ENCODE measurements around the gene YIF1A. TPM values are rescaled to one million over a fixed set of nuclear protein-coding genes. Genes with fewer than 3 reads are reported as not detected.
A peak's percentile ranks its signal among the peaks of the same experiment; 100 is the strongest.
"Not testable (repeated sequence)": the region's sequence is repeated elsewhere in the genome, so short reads cannot be mapped to it uniquely, and the experiment has no call there.

Gene YIF1A
- polyA plus RNA-seq, 2 of the 4 experiments (the other 2 are of a cell fraction) = 79.7 to 99.7 TPM

DNA sequence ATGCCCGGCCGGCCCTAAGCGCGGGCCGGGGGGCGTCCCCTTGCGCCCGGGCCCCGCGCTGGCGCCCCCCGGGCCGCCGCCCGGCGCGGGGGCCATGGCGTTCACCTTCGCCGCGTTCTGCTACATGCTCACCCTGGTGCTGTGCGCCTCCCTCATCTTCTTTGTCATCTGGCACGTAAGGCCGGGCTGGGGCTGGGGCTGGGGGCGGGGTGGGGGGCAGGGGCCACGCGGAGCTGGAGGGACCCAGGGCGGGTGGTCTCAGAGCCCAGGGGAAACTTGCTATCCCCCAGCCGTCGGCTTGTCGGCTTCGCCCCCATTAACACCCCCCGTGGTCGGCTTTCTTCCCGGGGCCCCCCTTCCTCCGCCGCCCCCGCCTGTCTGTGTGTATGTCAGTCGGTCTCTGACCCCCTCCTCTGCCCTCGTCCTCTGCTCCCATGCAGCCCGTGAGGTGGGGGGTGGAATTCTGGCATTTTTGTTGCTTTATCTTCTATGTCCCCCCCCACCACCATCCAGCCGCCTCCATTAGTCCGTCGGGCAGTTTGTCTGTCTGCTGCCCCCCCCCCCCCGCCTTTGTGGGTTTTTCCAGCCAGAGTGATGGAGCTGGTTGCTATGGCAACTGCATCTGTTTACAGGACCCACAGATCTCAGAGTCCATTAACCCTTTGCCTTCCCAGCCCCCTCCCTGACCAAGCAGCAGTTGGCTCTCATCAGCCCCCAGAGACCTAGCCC lies 10.4 kb downstream of the YIF1A start (continued):
- TF ChIP-seq, protein P1, sequence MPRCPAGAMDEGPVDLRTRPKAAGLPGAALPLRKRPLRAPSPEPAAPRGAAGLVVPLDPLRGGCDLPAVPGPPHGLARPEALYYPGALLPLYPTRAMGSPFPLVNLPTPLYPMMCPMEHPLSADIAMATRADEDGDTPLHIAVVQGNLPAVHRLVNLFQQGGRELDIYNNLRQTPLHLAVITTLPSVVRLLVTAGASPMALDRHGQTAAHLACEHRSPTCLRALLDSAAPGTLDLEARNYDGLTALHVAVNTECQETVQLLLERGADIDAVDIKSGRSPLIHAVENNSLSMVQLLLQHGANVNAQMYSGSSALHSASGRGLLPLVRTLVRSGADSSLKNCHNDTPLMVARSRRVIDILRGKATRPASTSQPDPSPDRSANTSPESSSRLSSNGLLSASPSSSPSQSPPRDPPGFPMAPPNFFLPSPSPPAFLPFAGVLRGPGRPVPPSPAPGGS (IDR thresholded peaks at IDR 0.05) = no peak
- TF ChIP-seq JUN (IDR thresholded peaks at IDR 0.05) (no peak; a peak in 1 of 5 replicates), HOXB13 (CRISPR knock-in tag; IDR thresholded peaks at IDR 0.05; ENCODE audit: low read depth) (no peak), EHF (CRISPR knock-in tag; IDR thresholded peaks at IDR 0.05) (no peak), CHD2 (IDR thresholded peaks at IDR 0.05; ENCODE audit: low read length, partially characterized antibody) (no peak)

DNA sequence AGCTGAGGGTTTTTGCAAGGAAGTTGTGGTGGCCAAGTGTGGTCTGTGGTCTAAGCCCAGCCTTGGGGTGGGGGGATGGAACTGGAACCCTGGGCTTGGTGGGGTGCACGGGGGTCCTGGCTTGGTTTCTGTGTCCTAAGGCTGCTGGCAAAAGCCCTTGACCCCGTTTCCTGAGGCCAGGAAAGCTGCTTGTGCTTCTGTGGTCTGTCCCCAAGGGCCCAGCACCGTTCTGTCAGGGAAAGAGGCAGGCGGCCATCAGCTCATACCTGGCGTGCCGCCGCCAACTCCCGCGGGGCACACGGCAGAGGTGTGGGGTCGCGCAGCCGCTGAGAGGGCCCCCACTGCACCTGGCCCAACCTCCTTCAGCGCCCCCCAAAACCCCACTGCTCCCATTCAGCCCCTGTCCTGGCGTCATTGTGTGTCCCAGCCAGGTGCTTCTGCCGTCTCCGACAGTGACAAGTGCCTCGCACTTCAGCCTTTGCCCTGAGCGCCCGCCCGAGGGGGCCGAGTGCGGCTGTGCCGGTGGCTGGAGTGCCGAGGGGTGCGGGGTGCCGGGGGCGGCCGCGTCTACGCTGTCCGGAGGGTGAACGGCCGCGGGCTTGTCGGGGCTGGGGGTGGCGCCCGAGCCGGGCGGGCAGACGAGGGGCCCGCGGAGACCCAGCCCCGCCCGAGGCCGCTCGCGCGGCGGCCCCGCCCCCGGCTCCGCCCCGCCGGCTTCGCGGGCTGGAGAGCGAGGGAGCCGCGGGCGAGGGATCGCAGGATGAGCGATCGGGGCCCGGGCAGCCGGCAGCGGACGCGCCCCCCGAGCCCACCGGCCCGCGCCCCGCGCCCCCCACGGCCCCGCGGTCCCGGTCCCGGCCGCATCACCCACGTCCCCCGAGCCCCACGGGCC lies 11.2 kb downstream of the YIF1A start, which contains the start of gene CNIH2:
Gene CNIH2, plus strand, starts transcription at position 705 of the 892 bp plus-strand sequence. CDS start 282 bp downstream, outside the sequence.
- WGBS (ENCODE audit: missing lambda C conversion rate) = 79% methylated on average over 15 of the region's 84 CpGs
- H3K27ac ChIP-seq = peak within 1 kb of the TSS; percentile 36 to 89; a peak in 5 of 6 replicates
- peak in 1 of 2 experiments; percentile 56 for DNase-seq (ENCODE audit: low read depth in 1 of 2, low spot score in 1 of 2)
- no peak for TF ChIP-seq CHD2 (IDR thresholded peaks at IDR 0.05; ENCODE audit: low read length, partially characterized antibody)
- peak in 1 of 2 experiments; percentile 66; a peak in 2 of 5 replicates for TF ChIP-seq JUN (IDR thresholded peaks at IDR 0.05)
- ATAC-seq = peak in 1 of 2 experiments; percentile 5; a peak in 1 of 6 replicates
- no peak for FAIRE-seq
- peaks cover 28% of the 10 kb centered on the region for H3K4me1 ChIP-seq
- peak within 1 kb of the TSS; percentile 42 for H3K4me3 ChIP-seq
- ChIA-PET CTCF (interaction anchor here (1.3 kb wide), 1 partner anchor 9 kb away, joined by 3 read pairs; no protein-coding TSS in a partner anchor), POLR2A (interaction anchor here (1.5 kb wide), 1 partner anchor 10 kb away, joined by 3 read pairs; no protein-coding TSS in a partner anchor)
- no peaks in the 10 kb centered on the region for H3K9me3 ChIP-seq
- peak within 1 kb of the TSS; percentile 99 for H3K4me2 ChIP-seq

DNA sequence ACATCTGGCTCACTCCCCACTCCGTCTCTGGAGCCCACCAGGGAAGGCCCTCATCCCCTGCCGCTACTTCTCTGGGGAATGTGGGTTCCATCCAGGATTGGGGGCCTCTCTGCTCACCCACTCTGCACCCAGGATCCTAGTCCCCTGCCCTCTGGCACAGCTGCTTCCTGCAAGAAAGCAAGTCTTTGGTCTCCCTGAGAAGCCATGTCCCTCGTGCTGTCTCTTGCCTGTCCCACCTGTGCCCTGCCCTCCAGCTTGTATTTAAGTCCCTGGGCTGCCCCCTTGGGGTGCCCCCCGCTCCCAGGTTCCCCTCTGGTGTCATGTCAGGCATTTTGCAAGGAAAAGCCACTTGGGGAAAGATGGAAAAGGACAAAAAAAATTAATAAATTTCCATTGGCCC lies 11.9 kb downstream of the YIF1A start:
- not testable (repeated sequence) for H3K4me2 ChIP-seq; H3K27ac ChIP-seq; DNase-seq (ENCODE audit: low read depth in 1 of 2, low spot score in 1 of 2); H3K4me3 ChIP-seq; FAIRE-seq; H3K9me3 ChIP-seq
- CTCF ChIA-PET = interaction anchor here (1.3 kb wide), 1 partner anchor 9 kb away, joined by 3 read pairs; no protein-coding TSS in a partner anchor
- POLR2A ChIA-PET = interaction anchor here (0.5 to 1.5 kb wide), 2 partner anchors 9 to 32 kb away, joined by 3 read pairs; no protein-coding TSS in a partner anchor
- peaks cover 22% of the 10 kb centered on the region for H3K4me1 ChIP-seq
- 86% methylated on average over 4 of the region's 4 CpGs for WGBS (ENCODE audit: missing lambda C conversion rate)
- ATAC-seq = peak in 1 of 2 experiments; percentile 3; a peak in 2 of 6 replicates

DNA sequence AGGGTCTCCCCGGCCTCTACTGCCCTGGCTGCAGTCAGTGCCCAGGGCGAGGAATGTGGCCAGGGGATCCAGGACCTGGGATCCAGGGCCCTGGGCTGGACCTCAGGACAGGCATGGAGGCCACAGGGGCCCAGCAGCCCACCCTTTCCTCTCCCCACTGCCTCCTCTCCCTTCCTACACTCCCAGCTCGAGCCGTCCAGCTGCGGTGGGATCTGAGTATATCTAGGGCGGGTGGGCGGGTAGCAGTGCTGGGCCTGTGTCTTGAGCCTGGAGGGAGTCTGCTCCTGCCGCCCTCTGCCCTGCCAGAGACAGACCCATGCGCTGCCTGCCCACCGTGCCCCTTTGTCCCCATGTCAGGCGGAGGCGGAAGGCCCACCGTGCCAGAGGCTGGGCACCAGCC lies 12.3 kb downstream of the YIF1A start:
- peak in 1 of 2 experiments; percentile 1; a peak in 1 of 6 replicates for ATAC-seq
- 90% methylated on average over 13 of the region's 13 CpGs for WGBS (ENCODE audit: missing lambda C conversion rate)
- CTCF ChIA-PET = interaction anchor here (1.3 kb wide), 1 partner anchor 10 kb away, joined by 3 read pairs; no protein-coding TSS in a partner anchor

DNA sequence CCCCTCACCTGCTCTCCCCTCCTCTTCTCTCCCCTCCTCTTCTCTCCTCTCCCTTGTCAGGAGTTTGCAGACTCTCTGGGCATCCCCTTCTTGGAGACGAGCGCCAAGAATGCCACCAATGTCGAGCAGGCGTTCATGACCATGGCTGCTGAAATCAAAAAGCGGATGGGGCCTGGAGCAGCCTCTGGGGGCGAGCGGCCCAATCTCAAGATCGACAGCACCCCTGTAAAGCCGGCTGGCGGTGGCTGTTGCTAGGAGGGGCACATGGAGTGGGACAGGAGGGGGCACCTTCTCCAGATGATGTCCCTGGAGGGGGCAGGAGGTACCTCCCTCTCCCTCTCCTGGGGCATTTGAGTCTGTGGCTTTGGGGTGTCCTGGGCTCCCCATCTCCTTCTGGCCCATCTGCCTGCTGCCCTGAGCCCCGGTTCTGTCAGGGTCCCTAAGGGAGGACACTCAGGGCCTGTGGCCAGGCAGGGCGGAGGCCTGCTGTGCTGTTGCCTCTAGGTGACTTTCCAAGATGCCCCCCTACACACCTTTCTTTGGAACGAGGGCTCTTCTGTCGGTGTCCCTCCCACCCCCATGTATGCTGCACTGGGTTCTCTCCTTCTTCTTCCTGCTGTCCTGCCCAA lies 12.8 kb downstream of the YIF1A start:
- TF ChIP-seq ZSCAN20 (CRISPR knock-in tag; IDR thresholded peaks at IDR 0.05) = no peak
- TF ChIP-seq HOXB13 (CRISPR knock-in tag; IDR thresholded peaks at IDR 0.05; ENCODE audit: low read depth) = no peak
- no peak for TF ChIP-seq POLR2A (IDR thresholded peaks at IDR 0.05; ENCODE audit: low read length)
- no peak for TF ChIP-seq MAZ (IDR thresholded peaks at IDR 0.05; ENCODE audit: borderline replicate concordance, low read depth, low read length)
- ChIA-PET CTCF (interaction anchor here (1.2 kb wide), 1 partner anchor 17 kb away, joined by 4 read pairs; no protein-coding TSS in a partner anchor), POLR2A (no interaction called here)
- Histone ChIP-seq H3K4me1 (peaks cover 15% of the 10 kb centered on the region; the same call in 2 of the 3 replicates), H3K9me3 (no peaks in the 10 kb centered on the region), H3K27ac (no peak overlapping the region), H3K4me2 (no peak overlapping the region), H3K4me3 (no peak overlapping the region)
- 91% methylated on average over 14 of the region's 14 CpGs for WGBS (ENCODE audit: missing lambda C conversion rate)
- DNase-seq (ENCODE audit: low read depth in 1 of 2, low spot score in 1 of 2) = no peak
- ATAC-seq = no peak
- FAIRE-seq = no peak

More for the DNA sequence above, 12.3 kb downstream of the YIF1A start:
- not testable (repeated sequence) for H3K4me2 ChIP-seq; FAIRE-seq; H3K4me3 ChIP-seq; DNase-seq (ENCODE audit: low read depth in 1 of 2, low spot score in 1 of 2); H3K9me3 ChIP-seq; H3K27ac ChIP-seq
- POLR2A ChIA-PET = interaction anchor here (0.5 kb wide), 1 partner anchor 32 kb away, joined by 3 read pairs; no protein-coding TSS in a partner anchor
- H3K4me1 ChIP-seq = peaks cover 19% of the 10 kb centered on the region; the same call in 2 of the 3 replicates
